ENCODE results near the gene TRAF3IP3. TPM values are rescaled to one million over a fixed set of nuclear protein-coding genes. Genes with fewer than 3 reads are reported as not detected.

Gene TRAF3IP3
- total and polyA plus RNA-seq, 2 donors (not counting 3 experiments of a cell fraction or from before 2014, with no cell fraction given) = not detected

- no peak for TF ChIP-seq POLR2A (IDR thresholded peaks at IDR 0.05; ENCODE audit: low read depth, low read length)
- TF ChIP-seq GATA2 (IDR thresholded peaks at IDR 0.05; ENCODE audit: insufficient read depth, insufficient read length, low read depth, low read length) = no peak
- TF ChIP-seq FOS (IDR thresholded peaks at IDR 0.05; ENCODE audit: borderline replicate concordance, insufficient read depth, low read length) = no peak
- no peak for TF ChIP-seq CTCF (IDR thresholded peaks at IDR 0.05; ENCODE audit: extremely low read depth in 1 of 2, insufficient read depth in 1 of 2, low read depth in 1 of 2, low read length in 2 of 2)
- TF ChIP-seq POLR2AphosphoS5 (IDR thresholded peaks at IDR 0.05; ENCODE audit: insufficient read depth, low read depth, low read length) = no peak
- TF ChIP-seq, protein P1, sequence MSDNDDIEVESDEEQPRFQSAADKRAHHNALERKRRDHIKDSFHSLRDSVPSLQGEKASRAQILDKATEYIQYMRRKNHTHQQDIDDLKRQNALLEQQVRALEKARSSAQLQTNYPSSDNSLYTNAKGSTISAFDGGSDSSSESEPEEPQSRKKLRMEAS (IDR thresholded peaks at IDR 0.05; ENCODE audit: insufficient read depth, insufficient read length) = no peak
- TF ChIP-seq EZH2 (IDR thresholded peaks at IDR 0.05; ENCODE audit: borderline replicate concordance, low read depth, low read length, severe bottlenecking) = no peak
- TF ChIP-seq JUN (IDR thresholded peaks at IDR 0.05; ENCODE audit: borderline replicate concordance, insufficient read depth, insufficient read length, low read depth) = no peak
- no peak for TF ChIP-seq MYC (IDR thresholded peaks at IDR 0.05; ENCODE audit: low read depth, low read length)
- no peaks in the 10 kb centered on the region for H3K4me1 ChIP-seq (ENCODE audit: control insufficient read depth, extremely low read depth, insufficient read depth, low read length)
- H2AFZ ChIP-seq (ENCODE audit: low read depth, low read length) = no peak overlapping the region
- no peaks in the 10 kb centered on the region for H3K36me3 ChIP-seq (ENCODE audit: control insufficient read depth in 2 of 2, extremely low read depth in 1 of 2, insufficient read depth in 2 of 2, low read length in 2 of 2)
- H3K9me1 ChIP-seq (replicated peaks; ENCODE audit: control insufficient read depth, extremely low read depth, insufficient read depth, low read length) = no peaks in the 10 kb centered on the region
- dilution Hi-C loops (cut with MboI; ENCODE audit: extremely low pct_ligation_motif_present, low sequenced_read_pairs) = no loop called here
- intact Hi-C loops (cut with micrococcal nuclease) = no loop called here
- no peak overlapping the region for H3K4me3 ChIP-seq (replicated peaks in 1 of 3; ENCODE audit: insufficient read depth in 1 of 3, low read depth in 1 of 3, low read length in 3 of 3)
- BruUV-seq (replicated peaks) = no TSS peak
- no peaks in the 10 kb centered on the region for H4K20me1 ChIP-seq (replicated peaks; ENCODE audit: control insufficient read depth, extremely low read depth, insufficient read depth, low read length)
- FAIRE-seq (no peak), DNase-seq (ENCODE audit: low read depth, low spot score) (no peak)
- POLR2A ChIA-PET = no interaction called here
- CTCF ChIA-PET = no interaction called here
- no peak overlapping the region for H3K27ac ChIP-seq (ENCODE audit: insufficient read depth, low read depth, low read length)
- no peak overlapping the region for H3K9ac ChIP-seq (replicated peaks; ENCODE audit: extremely low read depth, insufficient read depth, low read length)
- H3K79me2 ChIP-seq (ENCODE audit: control insufficient read depth, insufficient read depth, low read length) = no peaks in the 10 kb centered on the region
- no peak overlapping the region for H3K4me2 ChIP-seq (ENCODE audit: insufficient read depth, low read length)
- peaks cover 0 to 13% of the 10 kb centered on the region in 2 experiments for H3K27me3 ChIP-seq (ENCODE audit: control insufficient read depth in 2 of 2, insufficient read depth in 2 of 2, low read length in 2 of 2)
- H3K9me3 ChIP-seq (replicated peaks; ENCODE audit: control insufficient read depth, insufficient read depth, low read length) = no peaks in the 10 kb centered on the region
Measured at GRCh38 chr1:209741889-209742288, 14.0 kb upstream of the TRAF3IP3 start.
